ENCODE results near the gene RASA4.
A peak's percentile ranks its signal among the peaks of the same experiment; 100 is the strongest.
"Not testable (repeated sequence)": the region's sequence is repeated elsewhere in the genome, so short reads cannot be mapped to it uniquely, and the experiment has no call there.

Gene RASA4

DNA sequence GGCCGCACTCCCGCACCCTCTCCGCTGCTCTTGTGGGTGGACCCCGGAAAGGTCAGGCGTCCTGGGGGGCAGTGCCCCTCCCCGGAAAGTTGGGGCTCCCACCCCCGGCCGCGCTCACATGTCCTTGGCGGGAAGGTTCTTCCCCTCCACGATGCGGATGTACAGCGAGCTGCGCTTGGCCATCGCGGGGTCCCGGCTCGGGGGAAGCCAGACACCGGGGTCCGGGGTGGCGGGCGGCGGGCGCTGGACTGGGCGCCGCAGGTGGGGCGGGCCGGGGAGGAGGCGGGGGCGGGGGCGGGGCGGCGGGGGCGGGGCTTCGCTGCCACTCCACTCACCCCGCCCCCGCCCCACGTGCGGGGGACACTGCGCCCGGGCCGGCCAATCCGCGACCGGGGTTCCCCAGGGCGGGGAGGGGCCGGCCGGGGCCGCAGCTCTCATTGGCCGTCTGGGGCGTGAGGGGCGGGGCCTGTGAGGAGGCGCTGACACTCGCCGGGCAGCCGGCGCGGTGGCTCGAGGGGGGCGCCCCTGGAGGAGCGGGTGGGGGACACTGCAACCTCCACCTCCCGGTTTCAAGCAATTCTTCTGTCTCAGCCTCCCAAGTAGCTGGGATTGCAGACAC, at the start of gene RASA4:
Gene RASA4, minus strand, starts transcription at position 250 of the 619 bp plus-strand sequence. Its CDS starts 67 bp downstream, at position 183.
- not testable (repeated sequence) for H3K4me3 Mint-ChIP-seq; H3K36me3 Mint-ChIP-seq (ENCODE audit: low read depth); H3K9me3 Mint-ChIP-seq; H3K27me3 Mint-ChIP-seq; H3K27ac Mint-ChIP-seq; H3K4me1 Mint-ChIP-seq (ENCODE audit: low read depth)
- peak; percentile 62 for DNase-seq

DNA sequence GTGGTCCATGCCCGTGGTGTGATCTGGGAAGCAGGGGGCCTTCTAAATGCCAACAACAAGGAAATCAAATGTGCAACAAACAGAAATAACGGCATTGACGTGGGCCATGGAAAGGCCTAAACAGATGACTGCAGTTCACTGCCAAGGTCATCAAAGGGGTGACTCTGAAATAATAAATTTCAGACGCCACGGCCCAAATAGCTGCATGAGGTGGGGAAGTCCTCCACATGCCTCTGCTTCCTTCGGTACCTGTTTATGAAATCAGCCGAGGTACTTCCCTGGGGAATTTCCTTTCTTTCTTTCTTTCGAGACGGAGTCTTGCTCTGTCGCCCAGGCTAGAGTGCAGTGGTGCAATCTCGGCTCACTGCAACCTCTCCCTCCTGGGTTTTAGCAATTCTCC, 48.2 kb upstream of the RASA4 start:
- H3K9me3 Mint-ChIP-seq; H3K4me3 Mint-ChIP-seq; DNase-seq; H3K27ac Mint-ChIP-seq; H3K4me1 Mint-ChIP-seq (ENCODE audit: low read depth); H3K36me3 Mint-ChIP-seq (ENCODE audit: low read depth); H3K27me3 Mint-ChIP-seq: not testable (repeated sequence)

- H3K9me3 Mint-ChIP-seq; DNase-seq; H3K27me3 Mint-ChIP-seq; H3K4me1 Mint-ChIP-seq (ENCODE audit: low read depth); H3K27ac Mint-ChIP-seq; H3K4me3 Mint-ChIP-seq; H3K36me3 Mint-ChIP-seq (ENCODE audit: low read depth): not testable (repeated sequence)
Measured at GRCh38 chr7:102649924-102650323, 33.4 kb upstream of the RASA4 start, which contains the start of gene SPDYE2B. Gene SPDYE2B (plus strand): TSS chr7:102650319. CDS start chr7:102652349, 2,030 bp downstream.

GRCh38 chr7:102647813-102648212, 31.3 kb upstream of the RASA4 start:
- not testable (repeated sequence) for H3K9me3 Mint-ChIP-seq; H3K4me1 Mint-ChIP-seq (ENCODE audit: low read depth); H3K4me3 Mint-ChIP-seq; H3K27ac Mint-ChIP-seq; H3K36me3 Mint-ChIP-seq (ENCODE audit: low read depth); H3K27me3 Mint-ChIP-seq; DNase-seq

- H3K36me3 Mint-ChIP-seq (ENCODE audit: low read depth); H3K27me3 Mint-ChIP-seq; H3K9me3 Mint-ChIP-seq; DNase-seq; H3K27ac Mint-ChIP-seq; H3K4me3 Mint-ChIP-seq; H3K4me1 Mint-ChIP-seq (ENCODE audit: low read depth): not testable (repeated sequence)
Measured at GRCh38 chr7:102643404-102643803, 26.8 kb upstream of the RASA4 start.

DNA sequence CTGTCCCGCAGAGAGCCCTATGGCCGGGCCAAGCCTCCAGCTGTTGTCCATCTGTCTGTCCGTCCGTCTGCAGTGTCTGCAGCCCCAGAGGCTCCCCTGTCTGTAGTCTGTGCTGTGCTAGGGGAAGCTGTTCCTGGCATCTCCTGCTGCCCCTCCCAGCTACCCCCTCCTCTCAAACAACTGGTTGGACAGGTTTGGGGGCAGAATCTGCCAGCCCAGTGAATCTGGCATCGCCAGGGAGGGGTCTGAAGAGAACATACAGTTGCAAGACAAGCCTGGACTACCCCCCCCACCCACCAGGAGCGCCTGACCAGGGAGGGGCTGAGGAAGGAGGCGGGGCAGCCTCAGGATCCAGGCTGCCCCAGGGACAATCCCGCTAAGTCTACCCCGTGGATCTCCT, 26.1 kb upstream of the RASA4 start, which contains the start of gene UPK3BL1:
Gene UPK3BL1, minus strand, starts transcription at position 101 of the 400 bp plus-strand sequence. Its CDS starts 50 bp downstream, at position 51.
- H3K4me1 Mint-ChIP-seq (ENCODE audit: low read depth); H3K27me3 Mint-ChIP-seq; H3K4me3 Mint-ChIP-seq: not testable (repeated sequence)

GRCh38 chr7:102638848-102639247, 22.3 kb upstream of the RASA4 start:
- not testable (repeated sequence) for H3K27ac Mint-ChIP-seq; DNase-seq; H3K36me3 Mint-ChIP-seq (ENCODE audit: low read depth); H3K4me3 Mint-ChIP-seq; H3K27me3 Mint-ChIP-seq; H3K9me3 Mint-ChIP-seq; H3K4me1 Mint-ChIP-seq (ENCODE audit: low read depth)

More for the DNA sequence above, 26.1 kb upstream of the RASA4 start, which contains the start of gene UPK3BL1:
- not testable (repeated sequence) for DNase-seq; H3K27ac Mint-ChIP-seq; H3K36me3 Mint-ChIP-seq (ENCODE audit: low read depth); H3K9me3 Mint-ChIP-seq

DNA sequence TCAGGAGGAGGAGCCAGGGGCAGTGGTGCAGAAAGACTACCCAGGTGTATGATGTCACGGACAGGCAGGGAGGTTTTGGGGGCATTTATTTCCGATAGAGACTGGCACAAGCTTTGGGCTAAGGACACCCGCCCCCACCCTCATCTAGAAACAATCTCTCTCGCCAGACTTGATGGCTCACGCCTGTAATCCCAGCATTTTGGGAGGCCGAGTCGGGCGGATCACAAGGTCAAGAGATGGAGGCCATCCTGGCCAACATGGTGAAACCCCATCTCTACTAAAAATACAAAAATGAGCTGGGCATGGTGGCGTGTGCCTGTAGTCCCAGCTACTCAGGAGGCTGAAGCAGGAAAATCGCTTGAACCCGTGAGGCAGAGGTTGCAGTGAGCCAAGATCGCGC, 20.4 kb upstream of the RASA4 start:
- not testable (repeated sequence) for H3K27ac Mint-ChIP-seq; H3K27me3 Mint-ChIP-seq; H3K36me3 Mint-ChIP-seq (ENCODE audit: low read depth); H3K9me3 Mint-ChIP-seq; H3K4me3 Mint-ChIP-seq; DNase-seq; H3K4me1 Mint-ChIP-seq (ENCODE audit: low read depth)

DNA sequence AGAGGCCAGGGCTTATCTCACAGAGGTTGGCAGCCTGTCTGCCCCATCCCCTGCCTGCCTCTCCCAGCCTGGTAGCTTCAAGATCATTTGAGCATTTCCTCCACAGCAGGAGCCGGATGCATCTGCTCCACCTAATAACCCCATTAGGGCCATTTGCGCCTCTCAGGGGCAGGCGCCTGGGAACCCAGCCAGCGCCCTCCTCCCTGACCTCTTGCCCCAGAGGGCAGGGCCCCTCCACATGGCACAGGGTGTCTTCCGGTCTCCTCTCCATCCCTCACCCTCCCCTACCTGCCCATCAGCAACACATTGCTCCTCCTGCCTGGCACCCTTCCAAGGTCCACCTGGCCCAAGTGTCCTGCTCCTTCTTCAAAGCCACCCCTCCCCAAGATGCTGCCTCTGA, 18.8 kb upstream of the RASA4 start:
- H3K9me3 Mint-ChIP-seq; H3K27me3 Mint-ChIP-seq; H3K4me3 Mint-ChIP-seq; H3K36me3 Mint-ChIP-seq (ENCODE audit: low read depth); H3K4me1 Mint-ChIP-seq (ENCODE audit: low read depth); DNase-seq; H3K27ac Mint-ChIP-seq: not testable (repeated sequence)

DNA sequence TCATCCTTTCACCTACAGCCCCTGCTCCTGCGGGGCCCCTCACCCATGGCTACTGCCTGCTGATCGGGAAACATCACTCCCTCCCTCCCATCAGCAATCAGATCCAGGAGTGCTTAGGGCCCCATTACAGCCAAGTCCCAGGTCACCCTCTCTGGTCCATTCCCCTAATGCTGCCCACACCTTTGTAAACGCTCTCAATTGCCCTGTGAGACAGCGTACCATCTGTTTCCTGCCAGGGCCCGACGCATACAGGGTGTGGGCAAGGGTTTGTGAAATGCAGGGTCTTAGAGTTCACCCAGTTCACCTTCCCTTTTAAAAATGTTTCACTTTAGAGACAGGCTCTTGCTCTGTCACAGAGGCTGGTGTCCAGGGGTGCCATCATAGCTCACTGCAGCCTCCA, 17.7 kb upstream of the RASA4 start:
- H3K27ac Mint-ChIP-seq; H3K4me1 Mint-ChIP-seq (ENCODE audit: low read depth); DNase-seq; H3K27me3 Mint-ChIP-seq; H3K36me3 Mint-ChIP-seq (ENCODE audit: low read depth); H3K4me3 Mint-ChIP-seq; H3K9me3 Mint-ChIP-seq: not testable (repeated sequence)

GRCh38 chr7:102630622-102631021, 14.1 kb upstream of the RASA4 start:
- not testable (repeated sequence) for H3K9me3 Mint-ChIP-seq; H3K4me3 Mint-ChIP-seq; H3K4me1 Mint-ChIP-seq (ENCODE audit: low read depth); H3K27me3 Mint-ChIP-seq; DNase-seq; H3K27ac Mint-ChIP-seq; H3K36me3 Mint-ChIP-seq (ENCODE audit: low read depth)

GRCh38 chr7:102627271-102627904, 10.8 kb upstream of the RASA4 start:
- not testable (repeated sequence) for H3K4me3 Mint-ChIP-seq; H3K36me3 Mint-ChIP-seq (ENCODE audit: low read depth); H3K27ac Mint-ChIP-seq; DNase-seq; H3K9me3 Mint-ChIP-seq; H3K27me3 Mint-ChIP-seq; H3K4me1 Mint-ChIP-seq (ENCODE audit: low read depth)

GRCh38 chr7:102618122-102618521, 1.6 kb upstream of the RASA4 start:
- not testable (repeated sequence) for DNase-seq; H3K36me3 Mint-ChIP-seq (ENCODE audit: low read depth); H3K27me3 Mint-ChIP-seq; H3K27ac Mint-ChIP-seq; H3K9me3 Mint-ChIP-seq; H3K4me1 Mint-ChIP-seq (ENCODE audit: low read depth); H3K4me3 Mint-ChIP-seq

- H3K27ac Mint-ChIP-seq; H3K4me1 Mint-ChIP-seq (ENCODE audit: low read depth); H3K4me3 Mint-ChIP-seq; DNase-seq; H3K27me3 Mint-ChIP-seq; H3K36me3 Mint-ChIP-seq (ENCODE audit: low read depth); H3K9me3 Mint-ChIP-seq: not testable (repeated sequence)
Measured at GRCh38 chr7:102615930-102616329, 626 bp downstream of the RASA4 start.

DNA sequence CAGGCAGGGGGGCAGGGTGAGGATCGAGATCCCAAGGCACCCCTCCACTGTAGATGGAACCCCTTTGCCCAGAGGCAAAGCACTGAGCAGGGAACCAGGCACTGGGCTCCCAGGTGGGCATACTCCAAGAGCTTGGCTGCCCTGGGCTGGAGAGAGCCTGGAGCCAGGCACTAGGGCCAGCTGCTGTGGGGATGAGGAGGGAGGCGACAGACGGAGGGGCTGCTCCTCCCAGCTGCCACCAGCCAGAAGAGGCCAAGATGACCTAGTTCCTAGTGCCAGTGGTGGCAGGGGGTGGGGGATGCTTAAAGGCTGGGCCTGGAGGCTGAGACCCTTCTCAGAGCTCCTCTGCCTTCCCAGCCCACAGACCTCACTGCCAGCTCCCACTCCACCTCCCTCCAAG, 1.7 kb downstream of the RASA4 start:
- not testable (repeated sequence) for H3K4me3 Mint-ChIP-seq; DNase-seq; H3K36me3 Mint-ChIP-seq (ENCODE audit: low read depth); H3K9me3 Mint-ChIP-seq; H3K4me1 Mint-ChIP-seq (ENCODE audit: low read depth); H3K27ac Mint-ChIP-seq; H3K27me3 Mint-ChIP-seq

DNA sequence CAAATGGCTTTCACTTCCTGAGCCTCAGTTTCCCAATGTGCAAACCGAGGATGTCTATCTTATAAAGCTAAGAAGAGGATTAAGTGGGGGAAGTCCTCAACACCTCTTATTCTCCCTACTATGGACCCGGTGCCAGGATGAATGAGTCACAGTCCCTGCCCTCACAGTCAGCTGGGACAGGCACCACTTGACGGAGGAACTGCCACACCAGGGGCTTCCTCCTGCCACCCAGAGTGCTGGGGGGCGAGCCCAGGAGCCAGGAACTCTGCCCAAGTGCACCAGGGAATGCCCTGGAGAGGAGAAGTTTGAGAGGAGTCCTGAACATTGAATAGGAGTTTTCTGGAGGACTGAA, 2.2 kb downstream of the RASA4 start:
- H3K9me3 Mint-ChIP-seq; H3K4me3 Mint-ChIP-seq; H3K4me1 Mint-ChIP-seq (ENCODE audit: low read depth); DNase-seq; H3K27ac Mint-ChIP-seq; H3K27me3 Mint-ChIP-seq; H3K36me3 Mint-ChIP-seq (ENCODE audit: low read depth): not testable (repeated sequence)
